ENCODE data around the gene DKC1.

The DKC1 gene

GRCh38 chrX:154748712-154749339 is 13.8 kb upstream of the DKC1 start:
- no peak for DNase-seq (ENCODE audit: low read depth)
- no peak overlapping the region for H3K4me3 ChIP-seq (ENCODE audit: low read depth, low read length)
- TF ChIP-seq CTCF (IDR thresholded peaks at IDR 0.05; ENCODE audit: control insufficient read depth, extremely low read depth, insufficient read depth): peak; percentile 53

- TF ChIP-seq CTCF (IDR thresholded peaks at IDR 0.05; ENCODE audit: control insufficient read depth, extremely low read depth, insufficient read depth): no peak
- no peak overlapping the region for H3K4me3 ChIP-seq (ENCODE audit: low read depth, low read length)
- no peak for DNase-seq (ENCODE audit: low read depth)
These were observed 12.8 kb upstream of the DKC1 start for GRCh38 chrX:154749856-154750255.

GRCh38 chrX:154750301-154751202 is 12.1 kb upstream of the DKC1 start, which contains the start of gene GAB3:
Gene GAB3, minus strand, starts transcription at chrX:154751077. Its CDS starts 52 bp downstream, at chrX:154751025.
- TF ChIP-seq CTCF (IDR thresholded peaks at IDR 0.05; ENCODE audit: control insufficient read depth, extremely low read depth, insufficient read depth): no peak
- H3K4me3 ChIP-seq (ENCODE audit: low read depth, low read length): no peak within 1 kb of the TSS

GRCh38 chrX:154751203-154751668 is 11.4 kb upstream of the DKC1 start:
- H3K4me3 ChIP-seq (ENCODE audit: low read depth, low read length): no peak overlapping the region
- DNase-seq (ENCODE audit: low read depth): no peak
- no peak for TF ChIP-seq CTCF (IDR thresholded peaks at IDR 0.05; ENCODE audit: control insufficient read depth, extremely low read depth, insufficient read depth)

More at GRCh38 chrX:154750301-154751202, 12.1 kb upstream of the DKC1 start, which contains the start of gene GAB3:
- no peak for DNase-seq (ENCODE audit: low read depth)

GRCh38 chrX:154751669-154752271 is 10.9 kb upstream of the DKC1 start:
- H3K4me3 ChIP-seq (ENCODE audit: low read depth, low read length): no peak overlapping the region
- no peak for TF ChIP-seq CTCF (IDR thresholded peaks at IDR 0.05; ENCODE audit: control insufficient read depth, extremely low read depth, insufficient read depth)

GRCh38 chrX:154758696-154759095 is 4.0 kb upstream of the DKC1 start:
- H3K4me3 ChIP-seq (ENCODE audit: low read depth, low read length): no peak overlapping the region
- no peak for DNase-seq (ENCODE audit: low read depth)
- TF ChIP-seq CTCF (IDR thresholded peaks at IDR 0.05; ENCODE audit: control insufficient read depth, extremely low read depth, insufficient read depth): no peak

More at GRCh38 chrX:154751669-154752271, 10.9 kb upstream of the DKC1 start:
- DNase-seq (ENCODE audit: low read depth): no peak
